HG02938 (cell line): Measurements from ENCODE around the gene TRAP1.
"Not testable (repeated sequence)": the region's sequence is repeated elsewhere in the genome, so short reads cannot be mapped to it uniquely, and the experiment has no call there.

Experiments
- ATAC-seq: cut with Tn5 transposase; IDR thresholded peaks from one replicate; pipeline ENCODE4 v1.9.1; 2021; ENCODE audit warnings: mild to moderate bottlenecking, moderate library complexity; ENCODE audit not compliant: unreplicated experiment

Gene TRAP1

GRCh38 chr16:3618769-3619141 lies 98.6 kb downstream of the TRAP1 start:
- no peak for ATAC-seq

- ATAC-seq = no peak
Measured at GRCh38 chr16:3612510-3613466, 104.5 kb downstream of the TRAP1 start.

GRCh38 chr16:3611146-3611975 lies 106.0 kb downstream of the TRAP1 start, which contains the start of gene SLX4:
Gene SLX4, minus strand, starts transcription at chr16:3611606. Its CDS starts 2,642 bp downstream, at chr16:3608964.
- ATAC-seq = peak; percentile 82

- ATAC-seq = no peak
Measured at GRCh38 chr16:3610698-3611145, 106.6 kb downstream of the TRAP1 start.

- ATAC-seq = no peak
Measured at GRCh38 chr16:3609895-3610697, 107.2 kb downstream of the TRAP1 start.

- not testable (repeated sequence) for ATAC-seq
Measured at GRCh38 chr16:3608976-3609375, 108.3 kb downstream of the TRAP1 start.

- ATAC-seq = no peak
Measured at GRCh38 chr16:3608069-3608468, 109.3 kb downstream of the TRAP1 start.
